ENCODE data around the gene MUC4.

Gene MUC4

GRCh38 chr3:195701042-195701915, 110.5 kb downstream of the MUC4 start:
- DNase-seq (ENCODE audit: low read depth in 2 of 2): no peak

GRCh38 chr3:195700319-195700718, 111.4 kb downstream of the MUC4 start:
- DNase-seq (ENCODE audit: low read depth in 2 of 2): no peak

GRCh38 chr3:195699860-195700259, 111.9 kb downstream of the MUC4 start:
- DNase-seq (ENCODE audit: low read depth in 2 of 2): no peak

GRCh38 chr3:195699388-195699771, 112.3 kb downstream of the MUC4 start:
- DNase-seq (ENCODE audit: low read depth in 2 of 2): no peak

GRCh38 chr3:195698647-195699387, 112.9 kb downstream of the MUC4 start:
- no peak for DNase-seq (ENCODE audit: low read depth in 2 of 2)

- no peak for DNase-seq (ENCODE audit: low read depth in 2 of 2)
Measured at GRCh38 chr3:195698325-195698646, 113.4 kb downstream of the MUC4 start.

GRCh38 chr3:195697582-195698324, 114.0 kb downstream of the MUC4 start:
- DNase-seq (ENCODE audit: low read depth in 2 of 2): no peak
